Neural cell (in vitro differentiated cells): ENCODE results near the gene STIM2. TPM values are rescaled to one million over a fixed set of nuclear protein-coding genes. Genes with fewer than 3 reads are reported as not detected.

Experiments used
- H2AFZ ChIP-seq: fragments of 200-600, 300-800 bp; sonication (generic), shearing (Covaris generic); 2 replicates; pipeline ENCODE4 v1.6.0; 2014; ENCODE audit warnings: low read depth, mild to moderate bottlenecking, antibody characterized with exemption, low read length, moderate library complexity
- H3F3A ChIP-seq: fragments of 200-600 bp; shearing (Covaris generic); 2 replicates; pipeline ENCODE4 v1.6.1; 2016; ENCODE audit warnings: mild to moderate bottlenecking, moderate library complexity, mixed read lengths, antibody characterized with exemption, low read length; ENCODE audit not compliant: insufficient read depth, poor library complexity, severe bottlenecking
- H3K27ac ChIP-seq: fragments of 200-600, 300-800 bp; sonication (generic), shearing (Covaris generic); 2 replicates; pipeline ENCODE4 v1.5.1; 2014; ENCODE audit warnings: mild to moderate bottlenecking, low read length, moderate library complexity
- H3K27me3 ChIP-seq: fragments of 300-800, 200-600 bp; sonication (generic), shearing (Covaris generic); 2 replicates; pipeline ENCODE4 v1.6.0; 2014; ENCODE audit warnings: mild to moderate bottlenecking, low read depth, low read length, moderate library complexity; ENCODE audit not compliant: insufficient read depth
- H3K36me3 ChIP-seq: fragments of 300-800, 200-600 bp; sonication (generic), shearing (Covaris generic); 2 replicates; pipeline ENCODE4 v1.5.1; 2014; ENCODE audit warnings: mild to moderate bottlenecking, antibody characterized with exemption, low read length, moderate library complexity; ENCODE audit not compliant: insufficient read depth
- H3K4me2 ChIP-seq: fragments of 300-800, 200-600 bp; sonication (generic), shearing (Covaris generic); 2 replicates; pipeline ENCODE4 v1.6.0; 2014; ENCODE audit warnings: mild to moderate bottlenecking, low read length
- H3K4me3 ChIP-seq: fragments of 300-800, 200-600 bp; sonication (generic), shearing (Covaris generic); 2 replicates; pipeline ENCODE4 v1.5.1; 2014; ENCODE audit warnings: mild to moderate bottlenecking, low read length, moderate library complexity
- H3K79me2 ChIP-seq: fragments of 200-600 bp; shearing (Covaris generic); replicated peaks from 2 replicates; pipeline ENCODE4 v1.6.0; 2014; ENCODE audit warnings: mild to moderate bottlenecking, low read length, moderate library complexity; ENCODE audit not compliant: insufficient read depth
- H3K9ac ChIP-seq: fragments of 300-800, 200-600 bp; sonication (generic), shearing (Covaris generic); 2 replicates; pipeline ENCODE4 v1.6.1; 2016; ENCODE audit warnings: mild to moderate bottlenecking, low read length, mixed read lengths
- H3K9me2 ChIP-seq: fragments of 200-600 bp; shearing (Covaris generic); 2 replicates; pipeline ENCODE4 v1.6.1; 2016; ENCODE audit warnings: mild to moderate bottlenecking, low read length, mixed read lengths; ENCODE audit not compliant: insufficient read depth
- H3K9me3 ChIP-seq: fragments of 200-600, 300-800 bp; sonication (generic), shearing (Covaris generic); 2 replicates; pipeline ENCODE4 v1.6.1; 2016; ENCODE audit warnings: mild to moderate bottlenecking, mixed run types, low read length, moderate library complexity, mixed read lengths
- H4K20me1 ChIP-seq: fragments of 200-600 bp; shearing (Covaris generic); 2 replicates; pipeline ENCODE4 v1.6.1; 2016; ENCODE audit warnings: mild to moderate bottlenecking, mixed run types; ENCODE audit not compliant: insufficient read depth
- EP300 ChIP-seq: fragments of 450-650 bp; conservative IDR thresholded peaks from 2 replicates; pipeline ENCODE4 v1.6.1; 2014; ENCODE audit warnings: antibody characterized with exemption, mild to moderate bottlenecking, moderate library complexity; ENCODE audit not compliant: poor library complexity, severe bottlenecking
- EZH2 ChIP-seq: fragments of 200-600, 300-800 bp; shearing (Covaris generic), sonication (generic); IDR thresholded peaks from 2 replicates; pipeline ENCODE4 v1.6.1; 2014; ENCODE audit warnings: antibody characterized with exemption, low read length, borderline replicate concordance, mild to moderate bottlenecking; ENCODE audit not compliant: insufficient read depth, poor library complexity, severe bottlenecking
- MXI1 ChIP-seq: fragments of 450-650 bp; conservative IDR thresholded peaks from 2 replicates; pipeline ENCODE4 v1.6.1; 2014; ENCODE audit warnings: antibody characterized with exemption, mild to moderate bottlenecking; ENCODE audit not compliant: poor library complexity, severe bottlenecking
- POLR2AphosphoS5 ChIP-seq: IDR thresholded peaks from 2 replicates; pipeline ENCODE4 v1.6.1; 2012
- RAD21 ChIP-seq: fragments of 450-650 bp; conservative IDR thresholded peaks from 2 replicates; pipeline ENCODE4 v1.6.1; 2014; ENCODE audit warnings: antibody characterized with exemption, mild to moderate bottlenecking, moderate library complexity
- SMC3 ChIP-seq: fragments of 450-650 bp; conservative IDR thresholded peaks from 2 replicates; pipeline ENCODE4 v1.6.1; 2014; ENCODE audit warnings: antibody characterized with exemption, mild to moderate bottlenecking, moderate library complexity; ENCODE audit not compliant: poor library complexity
- TAF1 ChIP-seq: IDR thresholded peaks from 2 replicates; pipeline ENCODE4 v1.6.1; 2012; ENCODE audit warnings: low read depth
- polyA plus RNA-seq: library from polyadenylated mRNA; depleted of rRNA; stranded (reverse); fragments of >200 nt; gene quantifications from 2 replicates; pipeline ENCODE4 v1.2.3, GENCODE V29; 2014
- TF ChIP-seq, protein P1 (sequence below): fragments of 450-650 bp; IDR thresholded peaks from 2 replicates; pipeline ENCODE4 v1.5.1; 2014; ENCODE audit warnings: antibody characterized with exemption, mild to moderate bottlenecking, moderate library complexity; ENCODE audit not compliant: poor library complexity, severe bottlenecking
- TF ChIP-seq, protein P2 (sequence below): IDR thresholded peaks from 2 replicates; pipeline ENCODE4 v1.6.1; 2012; ENCODE audit warnings: borderline replicate concordance

STIM2 gene
- polyA plus RNA-seq, 1 donor from 2014 or later = 25.3 TPM

DNA sequence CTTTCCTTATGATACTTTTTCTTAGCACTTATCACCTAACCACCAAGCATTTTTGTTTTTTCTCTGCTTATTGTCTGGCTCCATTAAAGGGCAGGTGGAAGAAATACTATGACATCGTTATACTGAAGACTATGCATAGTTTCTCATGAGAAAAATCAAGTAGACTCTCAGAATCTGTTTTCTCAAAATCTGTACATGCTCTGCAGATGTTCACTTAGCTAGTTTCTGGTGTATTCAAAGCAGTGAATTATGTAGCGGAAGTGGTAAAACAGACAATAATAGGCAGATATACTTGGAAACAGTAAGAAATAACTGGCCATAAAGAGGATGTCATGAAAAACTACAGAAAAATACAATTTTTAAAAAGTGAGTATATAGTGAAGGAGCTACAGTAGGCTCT, 146.0 kb downstream of the STIM2 start:
- Histone ChIP-seq H3K4me3 (no peak overlapping the region), H3K4me2 (no peak overlapping the region), H3K9me3 (no peaks in the 10 kb centered on the region), H3K9me2 (no peaks in the 10 kb centered on the region), H4K20me1 (no peaks in the 10 kb centered on the region), H3K27me3 (no peaks in the 10 kb centered on the region), H3K9ac (no peak overlapping the region), H3K27ac (no peak overlapping the region), H2AFZ (no peak overlapping the region), H3K79me2 (no peaks in the 10 kb centered on the region), H3F3A (no peaks in the 10 kb centered on the region), H3K36me3 (no peaks in the 10 kb centered on the region)
- TF ChIP-seq, protein P1, sequence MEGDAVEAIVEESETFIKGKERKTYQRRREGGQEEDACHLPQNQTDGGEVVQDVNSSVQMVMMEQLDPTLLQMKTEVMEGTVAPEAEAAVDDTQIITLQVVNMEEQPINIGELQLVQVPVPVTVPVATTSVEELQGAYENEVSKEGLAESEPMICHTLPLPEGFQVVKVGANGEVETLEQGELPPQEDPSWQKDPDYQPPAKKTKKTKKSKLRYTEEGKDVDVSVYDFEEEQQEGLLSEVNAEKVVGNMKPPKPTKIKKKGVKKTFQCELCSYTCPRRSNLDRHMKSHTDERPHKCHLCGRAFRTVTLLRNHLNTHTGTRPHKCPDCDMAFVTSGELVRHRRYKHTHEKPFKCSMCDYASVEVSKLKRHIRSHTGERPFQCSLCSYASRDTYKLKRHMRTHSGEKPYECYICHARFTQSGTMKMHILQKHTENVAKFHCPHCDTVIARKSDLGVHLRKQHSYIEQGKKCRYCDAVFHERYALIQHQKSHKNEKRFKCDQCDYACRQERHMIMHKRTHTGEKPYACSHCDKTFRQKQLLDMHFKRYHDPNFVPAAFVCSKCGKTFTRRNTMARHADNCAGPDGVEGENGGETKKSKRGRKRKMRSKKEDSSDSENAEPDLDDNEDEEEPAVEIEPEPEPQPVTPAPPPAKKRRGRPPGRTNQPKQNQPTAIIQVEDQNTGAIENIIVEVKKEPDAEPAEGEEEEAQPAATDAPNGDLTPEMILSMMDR = no peak
- no peak for TF ChIP-seq RAD21
- TF ChIP-seq POLR2AphosphoS5 = no peak
- no peak for TF ChIP-seq SMC3
- no peak for TF ChIP-seq TAF1
- TF ChIP-seq, protein P2, sequence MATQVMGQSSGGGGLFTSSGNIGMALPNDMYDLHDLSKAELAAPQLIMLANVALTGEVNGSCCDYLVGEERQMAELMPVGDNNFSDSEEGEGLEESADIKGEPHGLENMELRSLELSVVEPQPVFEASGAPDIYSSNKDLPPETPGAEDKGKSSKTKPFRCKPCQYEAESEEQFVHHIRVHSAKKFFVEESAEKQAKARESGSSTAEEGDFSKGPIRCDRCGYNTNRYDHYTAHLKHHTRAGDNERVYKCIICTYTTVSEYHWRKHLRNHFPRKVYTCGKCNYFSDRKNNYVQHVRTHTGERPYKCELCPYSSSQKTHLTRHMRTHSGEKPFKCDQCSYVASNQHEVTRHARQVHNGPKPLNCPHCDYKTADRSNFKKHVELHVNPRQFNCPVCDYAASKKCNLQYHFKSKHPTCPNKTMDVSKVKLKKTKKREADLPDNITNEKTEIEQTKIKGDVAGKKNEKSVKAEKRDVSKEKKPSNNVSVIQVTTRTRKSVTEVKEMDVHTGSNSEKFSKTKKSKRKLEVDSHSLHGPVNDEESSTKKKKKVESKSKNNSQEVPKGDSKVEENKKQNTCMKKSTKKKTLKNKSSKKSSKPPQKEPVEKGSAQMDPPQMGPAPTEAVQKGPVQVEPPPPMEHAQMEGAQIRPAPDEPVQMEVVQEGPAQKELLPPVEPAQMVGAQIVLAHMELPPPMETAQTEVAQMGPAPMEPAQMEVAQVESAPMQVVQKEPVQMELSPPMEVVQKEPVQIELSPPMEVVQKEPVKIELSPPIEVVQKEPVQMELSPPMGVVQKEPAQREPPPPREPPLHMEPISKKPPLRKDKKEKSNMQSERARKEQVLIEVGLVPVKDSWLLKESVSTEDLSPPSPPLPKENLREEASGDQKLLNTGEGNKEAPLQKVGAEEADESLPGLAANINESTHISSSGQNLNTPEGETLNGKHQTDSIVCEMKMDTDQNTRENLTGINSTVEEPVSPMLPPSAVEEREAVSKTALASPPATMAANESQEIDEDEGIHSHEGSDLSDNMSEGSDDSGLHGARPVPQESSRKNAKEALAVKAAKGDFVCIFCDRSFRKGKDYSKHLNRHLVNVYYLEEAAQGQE = no peak
- TF ChIP-seq MXI1 = no peak
- TF ChIP-seq EZH2 = no peak
- TF ChIP-seq EP300 = no peak

DNA sequence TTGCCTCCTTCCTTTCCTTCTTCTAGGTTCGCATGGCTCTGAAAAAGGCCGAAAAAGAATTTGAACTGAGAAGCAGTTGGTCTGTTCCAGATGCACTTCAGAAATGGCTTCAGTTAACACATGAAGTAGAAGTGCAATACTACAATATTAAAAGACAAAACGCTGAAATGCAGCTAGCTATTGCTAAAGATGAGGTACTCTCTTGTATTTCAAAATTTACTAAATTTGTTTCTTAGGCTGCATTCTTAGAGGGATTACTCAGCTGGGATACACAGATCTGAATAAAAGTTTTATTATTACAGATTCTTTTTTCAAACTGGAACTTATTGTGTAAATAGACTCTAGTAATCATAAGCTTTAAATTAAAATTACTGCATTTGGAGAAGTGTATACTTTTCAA, 146.9 kb downstream of the STIM2 start:
- H3K9me2 ChIP-seq = no peaks in the 10 kb centered on the region
- no peak overlapping the region for H3K9ac ChIP-seq
- no peak overlapping the region for H2AFZ ChIP-seq
- no peaks in the 10 kb centered on the region for H4K20me1 ChIP-seq
- H3K27ac ChIP-seq = no peak overlapping the region
- TF ChIP-seq EP300 (no peak), RAD21 (no peak), MXI1 (no peak), SMC3 (no peak), TAF1 (no peak), EZH2 (no peak), POLR2AphosphoS5 (no peak)
- TF ChIP-seq, protein P1 = no peak
- TF ChIP-seq, protein P2 = no peak
- no peaks in the 10 kb centered on the region for H3K27me3 ChIP-seq
- H3F3A ChIP-seq = no peaks in the 10 kb centered on the region
- no peak overlapping the region for H3K4me3 ChIP-seq
- no peaks in the 10 kb centered on the region for H3K9me3 ChIP-seq
- no peaks in the 10 kb centered on the region for H3K79me2 ChIP-seq
- H3K4me2 ChIP-seq = no peak overlapping the region
- no peaks in the 10 kb centered on the region for H3K36me3 ChIP-seq
